GM12801 (cell line): ENCODE results near the gene IGHMBP2.

Experiments used
- CTCF ChIP-seq: IDR thresholded peaks from one replicate; pipeline ENCODE4 v1.5.1; 2011; ENCODE audit warnings: control low read depth; ENCODE audit not compliant: insufficient read length; ENCODE audit errors: extremely low read depth

IGHMBP2 gene

GRCh38 chr11:68910965-68911364 lies 7.3 kb downstream of the IGHMBP2 start:
- no peak for TF ChIP-seq CTCF

- no peak for TF ChIP-seq CTCF
Measured at GRCh38 chr11:68911731-68912130, 8.0 kb downstream of the IGHMBP2 start.

GRCh38 chr11:68912254-68912653 lies 8.6 kb downstream of the IGHMBP2 start:
- TF ChIP-seq CTCF = no peak

- TF ChIP-seq CTCF = no peak
Measured at GRCh38 chr11:68913188-68913587, 9.5 kb downstream of the IGHMBP2 start.

GRCh38 chr11:68914761-68915160 lies 11.1 kb downstream of the IGHMBP2 start:
- TF ChIP-seq CTCF = no peak

- TF ChIP-seq CTCF = no peak
Measured at GRCh38 chr11:68916439-68916838, 12.7 kb downstream of the IGHMBP2 start.

- TF ChIP-seq CTCF = no peak
Measured at GRCh38 chr11:68923614-68924013, 19.9 kb downstream of the IGHMBP2 start.
